Mucosa of descending colon (tissue), 3 donors: ENCODE measurements around the gene FOXC1. TPM values are rescaled to one million over a fixed set of nuclear protein-coding genes. Genes with fewer than 3 reads are reported as not detected.

ENCODE experiments used
- ATAC-seq: fragments of 200-7000 bp; cut with Tn5 transposase; one replicate; pipeline ENCODE4 v1.9.1; 2020; ENCODE audit warnings: mild to moderate bottlenecking, moderate library complexity
- DNase-seq, 3 donors: peaks; one replicate each; pipeline ENCODE4 v3.0.0-alpha.2; 2020
- H3K36me3 ChIP-seq: fragments of 200-600 bp; one replicate; pipeline ENCODE4 v1.8.0; 2021; ENCODE audit warnings: low read depth, mild to moderate bottlenecking
- H3K4me1 ChIP-seq: fragments of 200-600 bp; one replicate; pipeline ENCODE4 v1.8.0; 2021; ENCODE audit warnings: low read depth, mild to moderate bottlenecking
- H3K4me3 ChIP-seq: fragments of 200-600 bp; one replicate; pipeline ENCODE4 v1.8.0; 2021; ENCODE audit warnings: mild to moderate bottlenecking
- H3K9me3 ChIP-seq: fragments of 200-600 bp; one replicate; pipeline ENCODE4 v1.8.0; 2021; ENCODE audit warnings: mild to moderate bottlenecking
- intact Hi-C, 2 donors: fragments of 100-400 bp; cut with DNase I in 1 of 2; cut with micrococcal nuclease in 1 of 2; formaldehyde crosslinking; loops; one replicate each; pipeline versions ENCODE4 v1.11.0 to v1.11.1; 2022; cut with DNase I, micrococcal nuclease
- total RNA-seq, 3 donors: library from RNA; stranded (reverse); fragmentation: NEBNext Ultra II Directional in 2 of 3; extraction: Animal tissue kit (Norgen Biotek cat#: 25700) in 2 of 3; gene quantifications; one replicate each; pipeline versions ENCODE4 v1.2.1 to v1.2.4, GENCODE V29; 2021 to 2023
- TF ChIP-seq, protein P1 (sequence below): fragments of 200-600 bp; IDR thresholded peaks from one replicate; pipeline ENCODE4 v1.8.0; 2022; ENCODE audit warnings: antibody characterized with exemption, mild to moderate bottlenecking
- donor health status: DM: no; HTN: no; CAD: no; lungs with moderate emphysema.
- donor health status: DM: no; HTN: no; CAD: no.
- donor health status: DM: no; HTN: yes; CAD: no.

The FOXC1 gene
- total RNA-seq, 3 donors from 2014 or later: 1.1 to 1.7 (median 1.6) TPM

- no peaks in the 10 kb centered on the region for H3K4me1 ChIP-seq
- no peaks in the 10 kb centered on the region for H3K9me3 ChIP-seq
- ATAC-seq (no peak), DNase-seq (no peak)
- TF ChIP-seq, protein P1, sequence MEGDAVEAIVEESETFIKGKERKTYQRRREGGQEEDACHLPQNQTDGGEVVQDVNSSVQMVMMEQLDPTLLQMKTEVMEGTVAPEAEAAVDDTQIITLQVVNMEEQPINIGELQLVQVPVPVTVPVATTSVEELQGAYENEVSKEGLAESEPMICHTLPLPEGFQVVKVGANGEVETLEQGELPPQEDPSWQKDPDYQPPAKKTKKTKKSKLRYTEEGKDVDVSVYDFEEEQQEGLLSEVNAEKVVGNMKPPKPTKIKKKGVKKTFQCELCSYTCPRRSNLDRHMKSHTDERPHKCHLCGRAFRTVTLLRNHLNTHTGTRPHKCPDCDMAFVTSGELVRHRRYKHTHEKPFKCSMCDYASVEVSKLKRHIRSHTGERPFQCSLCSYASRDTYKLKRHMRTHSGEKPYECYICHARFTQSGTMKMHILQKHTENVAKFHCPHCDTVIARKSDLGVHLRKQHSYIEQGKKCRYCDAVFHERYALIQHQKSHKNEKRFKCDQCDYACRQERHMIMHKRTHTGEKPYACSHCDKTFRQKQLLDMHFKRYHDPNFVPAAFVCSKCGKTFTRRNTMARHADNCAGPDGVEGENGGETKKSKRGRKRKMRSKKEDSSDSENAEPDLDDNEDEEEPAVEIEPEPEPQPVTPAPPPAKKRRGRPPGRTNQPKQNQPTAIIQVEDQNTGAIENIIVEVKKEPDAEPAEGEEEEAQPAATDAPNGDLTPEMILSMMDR: no peak
- H3K36me3 ChIP-seq: no peaks in the 10 kb centered on the region
- intact Hi-C loops: no loop called here
- no peak overlapping the region for H3K4me3 ChIP-seq
These were observed 34.2 kb downstream of the FOXC1 start for GRCh38 chr6:1643830-1644445.

DNA sequence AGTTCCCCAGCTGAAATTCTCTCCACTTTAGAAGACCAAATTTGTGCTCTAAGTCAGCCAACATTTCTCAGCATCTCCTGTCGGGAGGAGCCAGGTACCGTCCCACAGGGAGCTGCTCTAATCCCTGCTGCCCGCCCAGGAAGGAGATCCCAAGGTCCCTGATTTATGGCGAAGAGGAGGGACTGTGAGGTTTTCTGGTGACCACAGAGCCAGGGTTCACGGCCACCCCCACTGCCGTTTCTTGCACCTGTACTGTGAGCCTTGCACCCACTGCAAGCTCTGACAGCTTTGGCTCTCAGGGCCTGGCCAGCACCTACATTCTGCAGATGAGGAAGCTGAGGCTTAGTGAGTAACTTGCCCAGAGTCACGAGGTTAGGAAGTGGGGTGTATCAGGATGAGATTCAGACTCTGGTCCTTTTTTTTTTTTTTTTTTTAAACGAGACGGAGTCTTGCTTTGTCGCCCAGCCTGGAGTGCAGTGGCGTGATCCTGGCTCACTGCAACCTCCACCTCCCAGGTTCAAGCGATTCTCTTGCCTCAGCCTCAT lies 34.9 kb downstream of the FOXC1 start:
- TF ChIP-seq, protein P1: no peak
- Histone ChIP-seq H3K9me3 (no peaks in the 10 kb centered on the region), H3K4me1 (no peaks in the 10 kb centered on the region), H3K36me3 (no peaks in the 10 kb centered on the region), H3K4me3 (no peak overlapping the region)
- DNase-seq (no peak), ATAC-seq (no peak)
- intact Hi-C loops: no loop called here

DNA sequence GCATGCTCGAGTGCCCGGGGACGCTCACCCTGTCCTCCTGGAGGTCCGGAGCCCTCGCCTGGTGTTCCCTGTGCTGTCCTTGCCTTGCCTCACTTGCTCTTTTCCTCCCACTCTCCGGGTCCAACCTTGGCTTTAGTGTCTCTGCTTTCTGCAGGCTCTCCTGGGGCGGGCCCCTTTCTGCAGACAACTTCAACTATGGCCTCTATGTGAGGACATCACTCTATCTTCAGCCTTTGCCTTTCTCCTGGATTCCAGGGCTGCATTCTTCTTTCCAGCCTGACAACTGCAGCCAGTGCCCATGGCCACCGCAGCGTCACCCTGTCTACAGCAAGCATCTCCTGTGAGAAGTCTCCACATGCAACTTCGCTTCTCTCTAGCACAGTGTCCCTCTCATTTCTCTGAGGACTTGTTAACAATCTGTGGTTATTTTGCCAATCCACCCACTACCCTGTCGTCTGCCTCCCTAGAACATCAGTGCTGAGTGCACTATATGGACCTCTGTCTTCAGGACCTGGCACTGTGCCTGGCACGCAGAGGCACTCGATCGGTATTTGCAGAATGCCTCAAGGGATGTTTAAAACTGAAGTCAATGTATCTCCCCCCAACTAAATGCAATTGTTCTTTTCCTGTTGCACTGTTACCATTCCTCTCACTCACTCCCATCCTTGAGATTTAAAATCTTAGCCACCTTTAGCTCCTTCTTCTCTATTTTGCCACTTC lies 35.9 kb downstream of the FOXC1 start:
- Histone ChIP-seq H3K9me3 (no peaks in the 10 kb centered on the region), H3K4me3 (no peak overlapping the region), H3K4me1 (no peaks in the 10 kb centered on the region), H3K36me3 (no peaks in the 10 kb centered on the region)
- intact Hi-C loops: no loop called here
- TF ChIP-seq, protein P1: no peak
- ATAC-seq: no peak
- DNase-seq: no peak

GRCh38 chr6:1651362-1651761 lies 41.6 kb downstream of the FOXC1 start:
- TF ChIP-seq, protein P1: no peak
- Histone ChIP-seq H3K4me1 (no peaks in the 10 kb centered on the region), H3K9me3 (no peaks in the 10 kb centered on the region), H3K36me3 (no peaks in the 10 kb centered on the region), H3K4me3 (no peak overlapping the region)
- DNase-seq (no peak), ATAC-seq (peak; percentile 17)
- intact Hi-C loops: no loop called here

- ATAC-seq: no peak
- Histone ChIP-seq H3K9me3 (no peaks in the 10 kb centered on the region), H3K4me1 (no peaks in the 10 kb centered on the region), H3K4me3 (no peak overlapping the region), H3K36me3 (no peaks in the 10 kb centered on the region)
- TF ChIP-seq, protein P1: no peak
- intact Hi-C loops: no loop called here
- DNase-seq: no peak
These were observed 43.1 kb downstream of the FOXC1 start for GRCh38 chr6:1652842-1653241.
